ENCODE results near the gene HOXD3.

HOXD3 gene

DNA sequence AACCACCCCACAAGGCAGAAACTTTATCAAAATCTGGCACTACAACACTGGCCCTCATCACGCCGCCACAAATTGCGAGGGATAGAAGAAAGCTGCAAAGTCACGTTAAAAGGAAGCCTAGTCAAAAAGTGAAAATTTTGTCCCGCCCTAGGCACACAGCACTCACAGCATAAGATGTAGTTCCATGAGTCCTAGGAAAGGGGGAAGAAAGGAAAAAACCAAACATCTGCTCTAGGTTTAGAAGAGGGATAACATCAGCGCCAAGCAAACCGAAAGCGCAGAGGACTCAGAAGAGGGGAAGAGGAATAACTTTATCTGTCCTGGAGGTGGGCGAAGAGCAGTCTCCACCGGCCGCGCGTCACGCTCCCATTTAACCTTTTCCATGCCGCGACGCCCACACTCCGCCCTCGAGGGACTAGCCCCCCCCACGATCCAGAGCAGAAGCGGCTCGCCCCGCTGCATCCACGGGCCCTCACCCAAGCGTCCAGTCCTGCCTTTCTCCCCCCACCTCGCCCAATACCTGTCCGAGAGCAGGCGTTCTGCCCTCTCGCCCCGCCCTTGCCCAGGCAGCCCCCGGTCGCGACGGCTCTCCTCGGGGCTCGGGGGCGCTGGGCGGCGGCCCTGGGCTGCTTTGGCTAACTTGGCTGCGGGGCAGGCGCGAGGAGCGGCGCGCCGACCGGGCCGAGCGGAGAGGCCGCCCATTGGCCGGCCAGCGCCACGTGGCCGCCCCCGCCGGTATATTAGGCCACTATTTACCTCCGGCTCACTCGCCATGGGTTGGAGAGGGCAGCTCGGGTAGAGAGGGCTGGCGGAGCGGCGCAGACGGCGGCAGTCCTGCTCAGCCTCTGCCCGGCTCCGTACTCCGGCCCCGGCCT is 31.0 kb downstream of the HOXD3 start, which contains the start of gene HOXD1:
Gene HOXD1, plus strand, starts transcription at position 770 of the 875 bp plus-strand sequence. CDS start 134 bp downstream, outside the sequence.
- H3K79me2 ChIP-seq (ENCODE audit: insufficient read depth, low read depth) = no peaks in the 10 kb centered on the region
- H3K27ac ChIP-seq = no peak within 1 kb of the TSS
- TF ChIP-seq, protein P1, sequence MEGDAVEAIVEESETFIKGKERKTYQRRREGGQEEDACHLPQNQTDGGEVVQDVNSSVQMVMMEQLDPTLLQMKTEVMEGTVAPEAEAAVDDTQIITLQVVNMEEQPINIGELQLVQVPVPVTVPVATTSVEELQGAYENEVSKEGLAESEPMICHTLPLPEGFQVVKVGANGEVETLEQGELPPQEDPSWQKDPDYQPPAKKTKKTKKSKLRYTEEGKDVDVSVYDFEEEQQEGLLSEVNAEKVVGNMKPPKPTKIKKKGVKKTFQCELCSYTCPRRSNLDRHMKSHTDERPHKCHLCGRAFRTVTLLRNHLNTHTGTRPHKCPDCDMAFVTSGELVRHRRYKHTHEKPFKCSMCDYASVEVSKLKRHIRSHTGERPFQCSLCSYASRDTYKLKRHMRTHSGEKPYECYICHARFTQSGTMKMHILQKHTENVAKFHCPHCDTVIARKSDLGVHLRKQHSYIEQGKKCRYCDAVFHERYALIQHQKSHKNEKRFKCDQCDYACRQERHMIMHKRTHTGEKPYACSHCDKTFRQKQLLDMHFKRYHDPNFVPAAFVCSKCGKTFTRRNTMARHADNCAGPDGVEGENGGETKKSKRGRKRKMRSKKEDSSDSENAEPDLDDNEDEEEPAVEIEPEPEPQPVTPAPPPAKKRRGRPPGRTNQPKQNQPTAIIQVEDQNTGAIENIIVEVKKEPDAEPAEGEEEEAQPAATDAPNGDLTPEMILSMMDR (conservative IDR thresholded peaks at IDR 0.05; ENCODE audit: low read depth, low read length) = no peak
- peaks cover under 1% of the 10 kb centered on the region for H3K4me1 ChIP-seq (ENCODE audit: low read depth, poor library complexity, severe bottlenecking)
- H3K4me2 ChIP-seq = peak within 1 kb of the TSS; percentile 31
- no peaks in the 10 kb centered on the region; the same call in 1 of the 2 replicates for H3K27me3 ChIP-seq (ENCODE audit: insufficient read depth, low read depth)
- H3K9ac ChIP-seq = peak within 1 kb of the TSS; percentile 61; the same call in 1 of the 2 replicates
- H3K4me3 ChIP-seq (IDR thresholded peaks at IDR 0.05; ENCODE audit: insufficient read depth, low read depth, low read length) = peak within 1 kb of the TSS; percentile 11
- H4K20me1 ChIP-seq (ENCODE audit: insufficient read depth) = no peaks in the 10 kb centered on the region
- no peaks in the 10 kb centered on the region for H3K36me3 ChIP-seq (ENCODE audit: insufficient read depth)
- H2AFZ ChIP-seq (ENCODE audit: low read depth) = peak within 1 kb of the TSS; percentile 70

DNA sequence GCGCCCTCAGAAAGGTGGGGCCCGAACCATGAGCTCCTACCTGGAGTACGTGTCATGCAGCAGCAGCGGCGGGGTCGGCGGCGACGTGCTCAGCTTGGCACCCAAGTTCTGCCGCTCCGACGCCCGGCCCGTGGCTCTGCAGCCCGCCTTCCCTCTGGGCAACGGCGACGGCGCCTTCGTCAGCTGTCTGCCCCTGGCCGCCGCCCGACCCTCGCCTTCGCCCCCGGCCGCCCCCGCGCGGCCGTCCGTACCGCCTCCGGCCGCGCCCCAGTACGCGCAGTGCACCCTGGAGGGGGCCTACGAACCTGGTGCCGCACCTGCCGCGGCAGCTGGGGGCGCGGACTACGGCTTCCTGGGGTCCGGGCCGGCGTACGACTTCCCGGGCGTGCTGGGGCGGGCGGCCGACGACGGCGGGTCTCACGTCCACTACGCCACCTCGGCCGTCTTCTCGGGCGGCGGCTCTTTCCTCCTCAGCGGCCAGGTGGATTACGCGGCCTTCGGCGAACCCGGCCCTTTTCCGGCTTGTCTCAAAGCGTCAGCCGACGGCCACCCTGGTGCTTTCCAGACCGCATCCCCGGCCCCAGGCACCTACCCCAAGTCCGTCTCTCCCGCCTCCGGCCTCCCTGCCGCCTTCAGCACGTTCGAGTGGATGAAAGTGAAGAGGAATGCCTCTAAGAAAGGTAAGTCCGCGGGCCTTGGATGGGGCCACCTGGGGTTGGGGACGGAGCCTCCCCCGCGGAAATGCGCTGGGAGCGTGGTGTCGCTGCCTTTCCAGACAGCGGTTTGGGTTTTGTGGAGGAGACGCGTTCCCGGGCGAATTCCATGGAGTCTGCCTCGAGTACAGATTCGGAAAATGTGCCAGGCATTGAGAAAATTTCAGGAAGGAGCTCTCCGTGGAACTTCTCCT is 31.9 kb downstream of the HOXD3 start:
- H3K9ac ChIP-seq = peak overlapping the region; percentile 61; the same call in 1 of the 2 replicates

DNA sequence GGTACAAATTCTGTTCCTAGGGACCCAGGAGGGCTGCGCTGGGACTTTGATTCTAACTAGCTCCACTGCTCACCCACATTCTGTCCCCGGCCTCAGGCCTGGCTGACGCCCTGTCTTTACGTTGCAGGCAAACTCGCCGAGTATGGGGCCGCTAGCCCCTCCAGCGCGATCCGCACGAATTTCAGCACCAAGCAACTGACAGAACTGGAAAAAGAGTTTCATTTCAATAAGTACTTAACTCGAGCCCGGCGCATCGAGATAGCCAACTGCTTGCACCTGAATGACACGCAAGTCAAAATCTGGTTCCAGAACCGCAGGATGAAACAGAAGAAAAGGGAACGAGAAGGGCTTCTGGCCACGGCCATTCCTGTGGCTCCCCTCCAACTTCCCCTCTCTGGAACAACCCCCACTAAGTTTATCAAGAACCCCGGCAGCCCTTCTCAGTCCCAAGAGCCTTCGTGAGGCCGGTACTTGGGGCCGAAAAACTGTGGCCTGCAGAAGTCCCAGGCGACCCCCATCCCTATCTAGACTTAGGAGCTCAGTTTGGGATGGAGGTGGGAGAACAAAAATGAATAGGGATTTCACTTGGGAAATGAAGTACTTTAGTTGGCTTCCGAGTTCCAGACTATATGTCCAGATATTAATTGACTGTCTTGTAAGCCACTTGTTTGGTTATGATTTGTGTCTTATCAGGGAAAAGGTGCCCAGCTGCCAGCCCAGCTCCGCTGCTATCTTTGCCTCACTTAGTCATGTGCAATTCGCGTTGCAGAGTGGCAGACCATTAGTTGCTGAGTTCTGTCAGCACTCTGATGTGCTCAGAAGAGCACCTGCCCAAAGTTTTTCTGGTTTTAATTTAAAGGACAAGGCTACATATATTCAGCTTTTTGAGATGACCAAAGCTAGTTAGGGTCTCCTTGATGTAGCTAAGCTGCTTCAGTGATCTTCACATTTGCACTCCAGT is 32.9 kb downstream of the HOXD3 start:
- Histone ChIP-seq H3K27me3 (ENCODE audit: insufficient read depth, low read depth) (no peaks in the 10 kb centered on the region; the same call in 1 of the 2 replicates), H4K20me1 (ENCODE audit: insufficient read depth) (no peaks in the 10 kb centered on the region), H3K4me1 (ENCODE audit: low read depth, poor library complexity, severe bottlenecking) (peaks cover 10% of the 10 kb centered on the region), H3K36me3 (ENCODE audit: insufficient read depth) (no peaks in the 10 kb centered on the region), H3K9ac (no peak overlapping the region), H3K4me3 (IDR thresholded peaks at IDR 0.05; ENCODE audit: insufficient read depth, low read depth, low read length) (no peak overlapping the region), H3K79me2 (ENCODE audit: insufficient read depth, low read depth) (no peaks in the 10 kb centered on the region), H3K27ac (no peak overlapping the region), H2AFZ (ENCODE audit: low read depth) (no peak overlapping the region), H3K4me2 (no peak overlapping the region)
- TF ChIP-seq, protein P1 (conservative IDR thresholded peaks at IDR 0.05; ENCODE audit: low read depth, low read length) = no peak

More for the DNA sequence above, 31.9 kb downstream of the HOXD3 start:
- no peaks in the 10 kb centered on the region; the same call in 1 of the 2 replicates for H3K27me3 ChIP-seq (ENCODE audit: insufficient read depth, low read depth)
- peak overlapping the region; percentile 31; the same call in 1 of the 2 replicates for H3K4me2 ChIP-seq
- TF ChIP-seq, protein P1 (conservative IDR thresholded peaks at IDR 0.05; ENCODE audit: low read depth, low read length) = no peak
- H3K4me3 ChIP-seq (IDR thresholded peaks at IDR 0.05; ENCODE audit: insufficient read depth, low read depth, low read length) = peak overlapping the region; percentile 11
- no peaks in the 10 kb centered on the region for H3K79me2 ChIP-seq (ENCODE audit: insufficient read depth, low read depth)
- peak overlapping the region; percentile 70 for H2AFZ ChIP-seq (ENCODE audit: low read depth)
- no peaks in the 10 kb centered on the region for H4K20me1 ChIP-seq (ENCODE audit: insufficient read depth)
- H3K27ac ChIP-seq = no peak overlapping the region
- H3K36me3 ChIP-seq (ENCODE audit: insufficient read depth) = no peaks in the 10 kb centered on the region
- H3K4me1 ChIP-seq (ENCODE audit: low read depth, poor library complexity, severe bottlenecking) = peaks cover 9% of the 10 kb centered on the region

Measured in KMS-11 (cell line).